Astrocyte of the spinal cord (primary cell): ENCODE results near the gene TMEM11.
"Not testable (repeated sequence)": the region's sequence is repeated elsewhere in the genome, so short reads cannot be mapped to it uniquely, and the experiment has no call there.

ENCODE experiments used
- DNase-seq: peaks from one replicate; pipeline ENCODE4 v3.0.0; 2011; ENCODE audit warnings: low read depth, low spot score
- H3K4me3 ChIP-seq: 2 replicates; pipeline ENCODE4 v1.5.1; 2011; ENCODE audit warnings: low read depth, mild to moderate bottlenecking, low read length, moderate library complexity
- in situ Hi-C: cut with HindIII; loops from 2 replicates; pipeline ENCODE4 v1.10.0; 2017; ENCODE audit warnings: low sequenced_read_pairs
- TF ChIP-seq, protein P1 (sequence below): IDR thresholded peaks from 2 replicates; pipeline ENCODE4 v1.5.1; 2012; ENCODE audit warnings: low read depth, mild to moderate bottlenecking, low read length, inconsistent platforms

Gene TMEM11

GRCh38 chr17:21233581-21234347, 19.8 kb upstream of the TMEM11 start:
- in situ Hi-C loops: no loop called here
- no peak for DNase-seq
- no peak overlapping the region for H3K4me3 ChIP-seq
- TF ChIP-seq, protein P1, sequence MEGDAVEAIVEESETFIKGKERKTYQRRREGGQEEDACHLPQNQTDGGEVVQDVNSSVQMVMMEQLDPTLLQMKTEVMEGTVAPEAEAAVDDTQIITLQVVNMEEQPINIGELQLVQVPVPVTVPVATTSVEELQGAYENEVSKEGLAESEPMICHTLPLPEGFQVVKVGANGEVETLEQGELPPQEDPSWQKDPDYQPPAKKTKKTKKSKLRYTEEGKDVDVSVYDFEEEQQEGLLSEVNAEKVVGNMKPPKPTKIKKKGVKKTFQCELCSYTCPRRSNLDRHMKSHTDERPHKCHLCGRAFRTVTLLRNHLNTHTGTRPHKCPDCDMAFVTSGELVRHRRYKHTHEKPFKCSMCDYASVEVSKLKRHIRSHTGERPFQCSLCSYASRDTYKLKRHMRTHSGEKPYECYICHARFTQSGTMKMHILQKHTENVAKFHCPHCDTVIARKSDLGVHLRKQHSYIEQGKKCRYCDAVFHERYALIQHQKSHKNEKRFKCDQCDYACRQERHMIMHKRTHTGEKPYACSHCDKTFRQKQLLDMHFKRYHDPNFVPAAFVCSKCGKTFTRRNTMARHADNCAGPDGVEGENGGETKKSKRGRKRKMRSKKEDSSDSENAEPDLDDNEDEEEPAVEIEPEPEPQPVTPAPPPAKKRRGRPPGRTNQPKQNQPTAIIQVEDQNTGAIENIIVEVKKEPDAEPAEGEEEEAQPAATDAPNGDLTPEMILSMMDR: no peak

GRCh38 chr17:21232033-21232749, 18.2 kb upstream of the TMEM11 start:
- H3K4me3 ChIP-seq: no peak overlapping the region
- TF ChIP-seq, protein P1: no peak
- no peak for DNase-seq
- in situ Hi-C loops: no loop called here

DNA sequence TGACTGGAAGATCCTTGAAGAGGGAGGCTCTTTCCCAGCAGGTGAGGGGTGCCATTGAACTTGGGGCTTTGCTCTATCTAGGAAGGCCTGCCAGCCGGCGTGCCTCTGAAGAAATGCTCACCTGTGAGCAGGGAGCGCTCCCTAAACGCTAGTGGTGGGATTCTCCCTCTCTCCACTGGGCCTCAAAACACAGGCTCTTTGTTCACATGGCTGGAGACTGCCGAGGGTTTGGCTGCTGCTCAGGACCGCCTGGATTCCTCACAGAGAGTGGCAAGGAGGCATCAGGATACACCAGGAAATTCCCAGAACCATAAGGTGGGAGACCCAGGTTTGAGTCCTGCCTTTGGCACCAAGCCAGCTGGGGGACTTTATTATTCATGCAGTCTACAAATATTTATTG, 17.6 kb upstream of the TMEM11 start:
- H3K4me3 ChIP-seq: no peak overlapping the region
- in situ Hi-C loops: no loop called here
- DNase-seq: no peak
- TF ChIP-seq, protein P1: no peak

GRCh38 chr17:21228845-21229244, 14.9 kb upstream of the TMEM11 start:
- no peak for DNase-seq
- in situ Hi-C loops: no loop called here
- no peak overlapping the region for H3K4me3 ChIP-seq

DNA sequence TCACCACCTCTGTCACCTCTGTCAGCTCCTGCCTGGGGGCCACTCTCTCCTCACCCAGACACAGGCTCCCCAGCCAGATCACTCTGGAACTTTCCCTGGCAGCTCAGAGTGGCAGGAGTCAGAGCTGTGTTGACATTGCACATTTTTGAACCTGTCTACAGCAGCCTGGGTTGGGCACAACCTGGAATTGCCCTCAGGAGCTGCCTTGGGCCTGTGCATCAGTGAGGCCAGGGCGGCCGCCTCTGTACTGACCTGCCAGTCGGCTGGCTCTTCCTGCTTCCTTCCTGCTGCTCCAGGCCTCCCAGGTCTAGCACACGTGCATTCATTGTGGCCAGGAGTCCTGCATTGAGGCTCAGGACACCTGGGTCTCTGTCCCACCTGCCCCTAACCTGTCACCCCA, 14.2 kb upstream of the TMEM11 start:
- TF ChIP-seq, protein P1: no peak
- DNase-seq: no peak
- in situ Hi-C loops: no loop called here
- H3K4me3 ChIP-seq: no peak overlapping the region

More at GRCh38 chr17:21228845-21229244, 14.9 kb upstream of the TMEM11 start:
- TF ChIP-seq, protein P1: no peak

- in situ Hi-C loops, H3K4me3 ChIP-seq: not testable (repeated sequence)
Measured at GRCh38 chr17:21227277-21227676, 13.3 kb upstream of the TMEM11 start.

GRCh38 chr17:21223086-21223485, 9.1 kb upstream of the TMEM11 start:
- TF ChIP-seq, protein P1: no peak
- H3K4me3 ChIP-seq: no peak overlapping the region
- DNase-seq: no peak
- in situ Hi-C loops: no loop called here

More at GRCh38 chr17:21227277-21227676, 13.3 kb upstream of the TMEM11 start:
- not testable (repeated sequence) for DNase-seq
